H1 (cell line): ENCODE data around the gene TRIM45. TPM values are rescaled to one million over a fixed set of nuclear protein-coding genes. Genes with fewer than 3 reads are reported as not detected.

Experiments used
- CEBPB ChIP-seq: IDR thresholded peaks from 2 replicates; pipeline ENCODE4 v1.6.1; 2012; ENCODE audit warnings: low read depth, low read length
- CHD1 ChIP-seq: IDR thresholded peaks from 2 replicates; pipeline ENCODE4 v1.6.1; 2012; ENCODE audit warnings: low read depth, low read length, improper control_type of control experiment
- CREB1 ChIP-seq: IDR thresholded peaks from 2 replicates; pipeline ENCODE4 v1.6.1; 2012; ENCODE audit warnings: inconsistent platforms
- FOSL1 ChIP-seq: IDR thresholded peaks from 2 replicates; pipeline ENCODE4 v1.6.1; 2011; ENCODE audit warnings: mild to moderate bottlenecking, low read depth, low read length, moderate library complexity; ENCODE audit not compliant: insufficient read depth
- NANOG ChIP-seq: IDR thresholded peaks from 2 replicates; pipeline ENCODE4 v1.6.1; 2011; ENCODE audit warnings: low read length, low read depth, mild to moderate bottlenecking, inconsistent platforms; ENCODE audit not compliant: insufficient read depth, poor library complexity, severe bottlenecking
- SIN3A ChIP-seq, 2 experiments: IDR thresholded peaks in 1 of 2; conservative IDR thresholded peaks in 1 of 2; 2 replicates each; pipeline ENCODE4 v1.6.1; 2011 to 2012; ENCODE audit warnings: low read length in 2 of 2, improper control_type of control experiment in 1 of 2, low read depth in 1 of 2, mild to moderate bottlenecking in 1 of 2
- TEAD4 ChIP-seq: IDR thresholded peaks from 2 replicates; pipeline ENCODE4 v1.6.1; 2012; ENCODE audit warnings: low read depth, low read length, inconsistent platforms, mixed read lengths
- polyA plus RNA-seq, 7 experiments: library from polyadenylated mRNA; depleted of rRNA in 3 of 7; stranded (reverse) in 5 of 7; unstranded in 2 of 7; fragments of >200 nt in 5 of 7; fragments of 200-250 nt in 2 of 7; gene quantifications; 1 replicate in 5 of 7; 2 replicates in 1 of 7; 4 replicates in 1 of 7; pipeline versions ENCODE4 v1.2.1 to v1.2.3, GENCODE V29; 2011 to 2013; ENCODE audit warnings: missing spikeins in 2 of 7, mixed read lengths in 2 of 7
- total RNA-seq: library from RNA; stranded (reverse); fragmentation: NEBNext Ultra II Directional; extraction: Animal tissue kit (Norgen Biotek cat#: 25700); gene quantifications from 2 replicates; pipeline ENCODE4 v1.2.1, GENCODE V29; 2021

The TRIM45 gene
- total and polyA plus RNA-seq, 2 of the 8 experiments (the other 6 are each of a cell fraction or from before 2014, with no cell fraction given): 13.7 to 16.7 TPM

DNA sequence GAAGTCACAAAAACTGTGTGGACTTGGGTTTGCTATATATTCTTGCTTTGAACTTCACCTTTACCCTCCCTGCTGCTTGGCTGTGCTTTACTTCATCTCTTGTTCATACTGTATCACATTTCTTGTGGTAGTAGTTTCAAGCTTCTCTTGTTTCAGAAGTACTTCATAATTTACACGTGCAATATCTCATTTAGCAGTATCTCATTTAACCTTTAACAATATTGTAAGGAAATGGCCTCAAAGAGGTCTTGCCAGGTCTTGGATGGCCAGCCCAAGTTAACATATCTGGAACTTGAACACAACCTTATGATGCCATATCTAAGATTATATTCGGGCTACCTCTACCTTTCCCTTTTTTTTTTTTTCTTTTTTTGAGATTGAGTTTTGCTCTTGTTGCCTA, 1.7 kb upstream of the TRIM45 start (continued):
- no peak for TF ChIP-seq FOSL1
- no peak for TF ChIP-seq CHD1
- TF ChIP-seq CEBPB: no peak
- no peak for TF ChIP-seq NANOG
- no peak for TF ChIP-seq CREB1
- TF ChIP-seq SIN3A (conservative IDR thresholded peaks at IDR 0.05 in 1 of 2, IDR thresholded peaks at IDR 0.05 in 1 of 2; ENCODE audit: low read depth in 1 of 2, low read length in 2 of 2): no peak
- no peak for TF ChIP-seq TEAD4
